SH-SY5Y (cell line): Measurements from ENCODE around the gene OAS3.

ENCODE experiments used
- GATA2 ChIP-seq: IDR thresholded peaks from 2 replicates; pipeline ENCODE4 v1.6.1; 2011; ENCODE audit warnings: mild to moderate bottlenecking, low read depth, low read length
- GATA3 ChIP-seq: IDR thresholded peaks from 2 replicates; pipeline ENCODE4 v1.6.1; 2011; ENCODE audit warnings: low read depth, mild to moderate bottlenecking, low read length, moderate library complexity

DNA sequence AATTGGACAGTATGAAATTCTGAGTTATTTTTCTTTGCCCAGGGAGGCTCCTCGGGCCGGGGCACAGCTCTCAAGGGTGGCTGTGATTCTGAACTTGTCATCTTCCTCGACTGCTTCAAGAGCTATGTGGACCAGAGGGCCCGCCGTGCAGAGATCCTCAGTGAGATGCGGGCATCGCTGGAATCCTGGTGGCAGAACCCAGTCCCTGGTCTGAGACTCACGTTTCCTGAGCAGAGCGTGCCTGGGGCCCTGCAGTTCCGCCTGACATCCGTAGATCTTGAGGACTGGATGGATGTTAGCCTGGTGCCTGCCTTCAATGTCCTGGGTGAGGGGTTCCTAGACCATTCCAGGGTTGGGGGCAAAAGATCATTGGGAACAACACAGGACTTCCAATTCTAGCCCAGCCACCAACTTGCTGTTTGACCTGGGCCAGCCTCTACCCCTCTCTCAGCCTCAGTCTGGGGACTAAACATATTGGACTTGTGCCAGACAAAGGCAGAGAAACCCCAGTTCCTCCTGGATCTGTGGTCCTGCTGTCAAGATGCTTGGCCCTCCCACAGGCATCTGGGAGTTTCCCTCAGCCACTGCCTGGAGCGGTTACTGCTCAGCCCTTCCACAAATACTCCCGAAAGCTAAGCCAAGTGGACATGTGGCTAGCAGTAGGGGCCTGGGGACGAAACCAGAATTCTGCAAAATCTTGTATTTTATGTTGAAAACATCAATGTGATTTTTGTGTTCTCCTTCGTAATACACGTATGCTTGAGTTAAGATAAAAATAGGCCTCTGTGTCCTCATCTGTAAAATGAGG, 3.5 kb downstream of the OAS3 start:
- TF ChIP-seq GATA3 (no peak), GATA2 (no peak)
